ENCODE measurements around the gene DSCAML1.

Gene DSCAML1

DNA sequence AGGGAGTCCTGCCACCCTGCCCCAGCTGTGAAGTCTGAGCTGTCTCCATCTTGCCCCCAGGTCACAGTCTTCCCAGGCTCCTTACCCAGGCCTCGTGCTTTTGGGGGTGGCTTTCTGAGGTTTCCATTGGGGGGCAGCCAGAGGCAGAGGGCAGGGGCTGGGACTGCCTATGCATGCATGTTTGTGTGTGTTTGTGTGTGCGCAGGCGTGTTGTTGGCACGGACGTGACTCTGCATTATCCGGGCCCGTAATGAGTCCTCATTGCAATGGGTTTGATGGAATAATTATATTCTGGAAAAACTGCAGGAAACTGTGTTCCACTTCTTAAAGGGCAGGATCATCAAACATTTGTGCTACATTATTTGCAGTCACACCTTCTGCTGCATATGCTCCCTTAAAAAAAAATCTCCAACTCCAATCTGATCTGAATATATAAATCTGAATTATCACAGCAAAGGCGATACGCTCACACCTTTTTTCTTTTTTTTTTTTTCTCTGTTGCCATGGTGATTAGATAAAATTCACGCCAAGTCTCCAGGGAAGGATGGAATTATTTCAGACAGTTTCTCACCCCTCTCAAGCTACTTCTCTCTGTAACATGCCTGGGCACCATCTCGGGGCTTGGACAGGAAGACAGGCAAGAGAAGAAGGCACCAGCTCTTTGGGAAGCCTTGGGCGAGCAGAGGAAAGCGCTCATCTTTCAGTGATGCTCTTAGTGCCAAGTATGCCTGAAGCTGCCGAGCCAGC, 45.9 kb downstream of the DSCAML1 start:
- no peak for DNase-seq

DNA sequence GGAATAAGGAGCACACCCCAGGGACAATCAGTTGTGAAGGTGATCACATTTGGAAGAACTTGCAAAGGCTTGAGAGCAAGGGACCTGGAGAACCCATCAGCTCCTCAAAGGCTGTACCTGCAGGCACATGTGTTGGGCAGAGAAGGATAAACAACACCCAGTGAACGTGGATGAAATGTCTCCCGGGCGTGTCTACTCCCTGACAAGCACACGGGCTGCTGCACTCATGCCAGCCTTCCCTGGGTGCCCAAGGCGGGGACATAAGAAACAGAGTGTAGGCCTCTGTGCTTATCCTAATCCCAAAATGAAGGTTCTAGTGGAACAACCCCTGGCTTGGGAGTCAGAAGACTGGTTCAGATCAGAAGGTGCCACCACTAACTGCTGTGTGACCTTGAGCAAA, 46.7 kb downstream of the DSCAML1 start:
- DNase-seq, result no peak

DNA sequence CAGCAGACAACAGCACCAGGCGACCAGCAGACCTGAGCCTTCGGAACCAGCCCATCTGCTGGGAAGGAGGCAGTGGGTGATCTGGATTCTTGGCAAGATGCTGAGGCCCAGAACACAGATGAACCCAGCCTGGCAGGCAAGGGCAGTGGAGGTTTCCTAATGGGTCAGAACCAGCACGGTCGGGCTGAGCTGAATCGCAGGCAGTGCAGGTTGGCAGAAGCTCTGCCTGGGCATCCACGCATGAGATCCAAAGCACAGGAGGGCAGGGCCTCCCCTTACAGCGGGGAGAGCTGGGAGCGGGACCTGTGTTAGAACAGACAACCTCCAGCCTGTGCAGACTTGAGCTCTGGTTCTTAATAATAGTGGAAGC, 47.5 kb downstream of the DSCAML1 start:
- DNase-seq, result no peak

DNA sequence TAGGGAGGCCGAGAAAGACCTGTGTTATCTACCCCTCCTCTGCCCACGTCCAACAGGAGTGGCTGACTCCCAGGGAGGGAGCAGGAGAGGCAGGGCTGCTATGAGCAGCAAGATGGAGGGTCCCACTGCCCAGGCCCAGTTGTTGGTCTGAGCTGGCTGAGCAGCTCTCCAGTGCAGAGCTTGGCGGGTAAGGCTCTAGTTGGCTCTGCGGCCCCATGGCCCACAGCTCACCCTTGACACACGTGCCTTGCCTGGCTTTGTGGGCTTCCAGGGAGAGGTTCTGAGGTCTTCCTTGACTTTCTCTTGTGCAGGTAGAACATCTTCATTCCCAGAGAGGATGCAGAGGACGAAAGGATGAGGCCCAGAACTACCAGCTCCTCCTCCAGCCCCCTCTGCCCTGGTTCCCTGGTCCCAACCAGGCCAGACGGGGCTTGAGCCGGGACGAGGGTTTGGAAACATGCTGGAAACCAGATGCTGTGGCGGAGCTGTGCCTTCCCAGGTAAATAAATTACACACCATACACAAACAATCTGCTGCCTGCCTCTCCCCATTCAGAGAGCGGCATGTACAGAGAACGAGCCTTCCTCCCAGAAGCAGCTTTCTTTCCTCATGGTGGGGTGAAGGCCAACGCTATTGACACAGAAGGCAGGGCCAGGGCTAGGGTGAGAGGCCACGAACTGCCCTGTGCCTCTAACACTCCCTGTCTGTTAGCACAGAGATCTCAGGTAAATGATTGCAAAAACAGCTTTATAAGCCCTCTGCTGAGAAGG, 48.1 kb downstream of the DSCAML1 start:
- no peak for DNase-seq

DNA sequence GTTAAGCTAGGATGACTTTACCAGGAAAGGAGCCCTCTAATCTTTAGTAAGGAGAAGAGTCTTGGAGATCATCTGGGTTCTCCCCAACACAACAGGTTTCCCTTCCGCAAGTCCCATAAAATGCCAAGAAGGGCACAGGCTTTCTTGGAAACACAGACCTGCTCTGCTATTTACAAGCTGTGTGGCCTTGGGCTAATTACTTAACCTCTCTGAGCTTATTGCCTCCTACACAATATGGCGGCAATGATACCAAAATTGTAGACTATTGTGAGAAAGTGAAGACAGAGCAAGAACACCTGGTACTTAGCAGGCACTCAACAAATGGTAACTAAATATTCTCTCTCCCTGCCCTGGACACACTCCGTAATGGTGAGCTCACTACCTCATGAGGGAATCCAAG, 49.1 kb downstream of the DSCAML1 start:
- no peak for DNase-seq

DNA sequence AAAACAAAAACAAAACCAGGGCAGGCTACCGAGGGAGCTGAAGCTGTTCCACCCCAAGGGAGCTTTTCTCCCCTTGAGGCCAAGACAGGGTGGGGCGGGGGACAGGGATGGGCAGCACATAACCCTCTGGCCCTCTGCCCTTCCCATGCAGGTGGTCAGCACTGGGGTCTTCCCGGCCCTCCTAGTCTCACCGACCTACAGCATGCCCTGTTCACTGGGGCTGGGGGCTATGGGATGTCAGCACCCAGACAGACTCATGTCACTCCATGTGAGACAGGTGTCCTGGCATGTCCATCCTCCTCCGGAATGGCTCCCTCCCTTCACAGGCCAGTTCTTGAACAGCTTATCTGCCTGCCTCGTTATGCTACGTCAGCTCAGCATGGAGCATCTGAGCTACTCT, 51.7 kb downstream of the DSCAML1 start:
- DNase-seq, result no peak

DNA sequence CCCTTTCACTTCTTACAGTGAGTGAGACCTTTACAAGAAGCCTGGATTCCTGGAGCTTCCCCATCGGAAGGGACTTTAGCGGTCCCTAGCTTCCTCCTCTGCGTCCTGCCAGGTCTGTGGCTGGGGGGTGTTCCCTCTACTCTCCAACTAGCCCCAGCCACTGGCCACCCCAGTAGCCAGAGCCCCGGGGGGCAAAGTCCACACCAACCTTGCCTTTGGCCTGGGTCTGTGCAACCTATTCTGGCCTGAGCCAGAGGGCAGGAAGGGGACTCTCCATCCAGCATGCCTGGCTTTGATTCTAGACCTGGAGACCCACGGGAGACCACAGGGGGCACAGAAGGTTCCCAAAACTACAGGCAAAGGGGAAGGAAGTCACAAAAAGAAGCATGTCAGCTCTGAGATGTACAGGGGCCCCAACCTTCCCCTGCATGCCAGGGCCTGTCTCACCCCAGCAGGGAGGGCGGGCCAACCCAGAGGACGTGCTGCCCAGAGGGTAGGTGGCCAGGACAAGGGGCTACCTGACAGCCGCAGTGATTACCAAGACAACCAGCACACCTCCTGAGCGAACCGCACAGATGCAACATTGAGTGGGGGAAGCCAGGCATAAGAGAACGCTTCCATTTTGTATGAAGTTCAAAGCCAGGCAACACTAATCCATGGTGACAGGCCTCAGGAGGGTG, 52.4 kb downstream of the DSCAML1 start:
- DNase-seq, result no peak

DNA sequence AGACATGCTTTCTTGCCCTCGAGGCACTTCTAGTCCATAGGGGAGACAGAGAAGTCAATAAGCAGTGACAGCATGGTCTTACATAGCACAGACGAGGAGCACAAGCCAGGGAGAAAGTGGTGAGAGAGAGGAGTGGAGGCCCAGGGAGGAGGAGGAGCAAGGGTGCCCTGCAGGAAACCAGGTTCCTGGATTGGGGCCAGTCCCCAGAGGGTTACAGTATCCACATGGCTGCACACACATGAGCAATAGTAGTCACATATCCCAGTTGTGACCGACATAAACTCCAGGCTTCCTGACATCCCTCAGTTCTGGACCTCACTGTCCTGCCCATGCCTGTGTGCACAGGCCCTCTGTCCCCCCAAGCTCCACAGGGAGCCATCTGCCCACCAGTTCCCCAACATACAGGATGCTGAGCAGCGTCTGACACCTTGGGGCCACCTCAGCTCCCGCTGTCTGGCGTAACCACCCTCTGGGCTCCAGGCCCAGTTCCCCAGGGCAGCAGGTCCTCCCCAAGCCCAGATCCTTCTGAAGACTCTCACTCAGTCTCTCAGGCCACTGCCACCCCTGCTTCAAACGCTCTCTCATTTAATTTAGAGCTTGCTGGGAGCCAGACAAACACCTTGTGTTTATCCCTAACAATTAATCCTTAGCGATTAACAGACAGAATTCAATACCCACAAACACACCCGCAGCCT, 53.7 kb downstream of the DSCAML1 start:
- DNase-seq, result peak; percentile 68

DNA sequence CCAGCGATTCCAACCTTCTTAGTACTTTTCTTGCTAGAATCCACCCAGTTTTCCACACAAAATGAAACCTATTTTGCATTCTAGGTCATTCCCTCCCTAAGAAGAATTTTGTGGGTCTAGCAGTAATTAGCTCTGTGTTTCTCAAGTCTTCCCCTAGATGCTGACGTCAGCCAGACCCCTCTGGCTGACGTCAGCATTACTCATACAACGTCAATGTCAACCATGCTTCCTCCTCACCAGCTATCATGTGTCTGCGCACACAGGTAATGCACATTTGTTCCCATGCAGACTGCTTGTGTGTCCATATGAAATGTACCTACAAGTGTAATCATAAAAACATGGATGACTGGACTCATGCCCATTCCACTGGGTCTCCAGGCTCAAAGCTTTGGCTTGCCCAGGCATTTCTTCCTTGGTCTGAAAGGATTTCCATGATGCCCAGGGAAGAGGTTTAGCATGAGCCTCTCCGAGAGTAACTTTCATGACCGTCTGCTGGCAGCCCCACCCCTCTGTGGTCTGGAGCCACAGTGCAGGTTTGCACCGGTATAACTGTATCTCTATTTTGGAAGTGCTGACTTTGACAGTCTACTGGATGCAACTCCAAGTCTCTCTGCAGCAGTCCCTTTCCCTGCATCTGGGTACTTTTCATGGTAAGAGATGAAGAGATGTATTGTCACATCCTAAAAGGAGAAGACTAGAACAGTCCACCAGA, 58.6 kb downstream of the DSCAML1 start:
- DNase-seq, result no peak

DNA sequence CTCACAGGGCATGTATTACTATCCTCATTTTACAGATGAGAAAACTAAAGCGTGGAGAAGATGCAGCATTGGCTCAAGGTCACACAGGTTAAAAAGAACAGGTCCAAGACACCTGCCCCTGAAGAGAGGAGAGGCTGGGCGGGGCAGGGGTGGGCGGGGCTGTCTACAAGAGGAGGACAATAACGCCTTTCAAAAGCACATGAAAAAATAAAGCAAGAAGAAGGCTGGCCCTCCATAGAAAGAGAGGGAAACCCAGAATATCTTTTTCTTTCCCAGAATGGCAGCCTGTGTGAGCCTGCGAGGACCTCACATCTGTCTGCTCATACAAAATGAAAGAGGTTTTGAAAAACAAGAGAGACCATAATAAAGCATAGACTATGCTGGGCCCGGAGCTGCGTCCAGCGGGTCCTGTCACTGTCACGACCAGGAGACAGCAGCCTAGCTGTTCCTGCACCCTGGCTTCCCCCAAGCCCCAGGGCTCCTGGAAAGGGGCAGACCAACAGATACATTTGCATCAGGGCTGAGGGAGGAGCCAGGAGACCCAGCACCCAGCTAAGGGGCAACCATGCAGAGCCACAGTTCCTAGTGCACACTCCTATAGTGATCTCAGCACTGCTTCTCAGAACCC, 61.6 kb downstream of the DSCAML1 start:
- no peak for DNase-seq

DNA sequence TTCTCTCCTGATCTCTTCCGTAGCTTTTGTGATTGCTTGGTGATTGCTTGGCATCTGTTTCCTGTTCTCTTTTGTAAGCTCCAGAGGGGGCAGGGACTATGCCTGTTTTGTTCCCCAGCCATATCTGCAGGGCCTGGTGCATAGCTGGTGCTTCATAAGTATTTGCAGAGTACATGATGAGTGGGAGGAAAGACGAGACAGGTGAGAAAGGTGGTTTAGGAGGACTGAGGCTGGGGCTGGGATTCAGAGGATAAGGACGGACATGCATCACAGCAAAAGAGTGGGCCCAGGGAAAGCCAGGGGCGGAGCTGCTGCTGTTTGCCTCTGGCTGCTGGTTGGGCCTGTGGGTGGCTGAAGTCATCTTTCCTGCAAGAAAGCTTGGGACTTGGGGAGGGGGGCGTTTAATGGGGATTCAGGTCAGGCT, 62.4 kb downstream of the DSCAML1 start:
- peak; percentile 81 for DNase-seq

DNA sequence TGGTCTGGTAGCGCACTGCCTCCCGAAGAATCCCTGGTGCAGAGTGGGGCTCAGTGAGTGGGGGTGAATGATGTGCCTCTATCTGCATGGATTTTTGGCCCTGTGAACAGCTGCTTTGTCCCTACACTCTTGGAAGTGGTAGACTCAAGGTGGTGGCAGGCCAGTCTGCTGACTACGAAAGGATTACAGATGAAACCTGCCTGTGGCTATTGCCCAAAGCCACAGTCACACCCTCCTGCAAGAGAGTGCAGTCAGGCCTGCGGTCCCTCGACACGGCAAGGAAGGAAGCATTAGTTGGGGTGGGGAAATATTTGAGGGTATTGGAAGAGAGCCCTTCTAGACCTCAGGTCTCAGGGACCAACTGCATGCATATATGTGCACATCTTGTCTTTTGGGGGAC, 63.7 kb downstream of the DSCAML1 start:
- DNase-seq, result no peak

DNA sequence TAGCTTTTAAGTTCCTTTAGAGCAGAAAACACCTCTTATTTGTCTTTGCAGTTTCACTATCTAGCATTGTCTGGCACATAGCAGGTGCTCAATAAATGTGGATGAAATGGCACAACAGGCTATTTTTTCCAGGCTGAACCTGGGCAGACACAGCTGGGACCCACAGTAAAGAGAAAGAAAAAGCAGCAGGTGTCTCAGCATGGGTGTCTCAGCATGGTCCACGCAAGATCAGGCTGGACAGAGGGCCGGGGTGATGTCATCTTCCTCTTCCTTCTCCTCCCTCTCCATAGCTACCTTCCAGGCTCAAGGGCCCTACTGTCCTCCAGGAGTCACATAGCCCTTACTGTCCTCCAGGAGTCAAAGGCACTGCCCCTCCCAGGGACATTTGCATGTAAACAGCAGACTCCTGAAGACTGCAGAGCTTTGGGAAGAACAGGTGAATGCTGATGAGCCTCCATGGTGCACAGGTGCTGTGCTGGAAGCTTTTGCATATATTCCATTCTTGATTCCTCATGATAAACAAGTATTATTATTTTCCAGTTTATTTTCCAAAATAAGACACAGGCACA, 65.2 kb downstream of the DSCAML1 start:
- no peak for DNase-seq

DNA sequence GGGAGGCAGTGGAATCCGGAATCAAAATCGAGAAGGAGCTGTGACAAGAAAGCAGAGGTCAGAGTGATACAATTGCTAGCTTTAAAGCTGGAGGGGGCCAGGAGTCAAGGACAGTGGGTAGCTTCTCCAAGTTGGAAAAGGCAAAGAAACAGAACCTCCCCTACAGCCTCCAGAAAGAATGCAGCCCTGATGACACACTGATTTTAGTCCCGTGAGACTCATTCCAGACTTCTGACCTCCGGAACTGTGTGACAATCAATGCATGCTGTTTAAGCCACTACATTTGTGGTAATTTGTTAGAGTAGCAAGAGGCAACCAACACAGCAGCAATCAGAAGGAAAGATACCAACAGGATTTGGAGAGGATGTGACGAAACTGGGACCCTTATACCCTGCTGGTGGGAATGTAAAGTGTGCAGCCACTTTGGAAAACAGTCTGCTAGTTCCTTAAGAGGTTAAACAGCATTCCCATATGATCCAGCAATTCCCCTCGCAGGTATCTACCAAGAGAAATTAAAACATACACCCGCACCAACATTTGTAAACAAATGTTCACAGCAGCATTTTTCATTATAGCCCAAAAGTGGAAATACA, 66.7 kb downstream of the DSCAML1 start:
- peak; percentile 18 for DNase-seq

DNA sequence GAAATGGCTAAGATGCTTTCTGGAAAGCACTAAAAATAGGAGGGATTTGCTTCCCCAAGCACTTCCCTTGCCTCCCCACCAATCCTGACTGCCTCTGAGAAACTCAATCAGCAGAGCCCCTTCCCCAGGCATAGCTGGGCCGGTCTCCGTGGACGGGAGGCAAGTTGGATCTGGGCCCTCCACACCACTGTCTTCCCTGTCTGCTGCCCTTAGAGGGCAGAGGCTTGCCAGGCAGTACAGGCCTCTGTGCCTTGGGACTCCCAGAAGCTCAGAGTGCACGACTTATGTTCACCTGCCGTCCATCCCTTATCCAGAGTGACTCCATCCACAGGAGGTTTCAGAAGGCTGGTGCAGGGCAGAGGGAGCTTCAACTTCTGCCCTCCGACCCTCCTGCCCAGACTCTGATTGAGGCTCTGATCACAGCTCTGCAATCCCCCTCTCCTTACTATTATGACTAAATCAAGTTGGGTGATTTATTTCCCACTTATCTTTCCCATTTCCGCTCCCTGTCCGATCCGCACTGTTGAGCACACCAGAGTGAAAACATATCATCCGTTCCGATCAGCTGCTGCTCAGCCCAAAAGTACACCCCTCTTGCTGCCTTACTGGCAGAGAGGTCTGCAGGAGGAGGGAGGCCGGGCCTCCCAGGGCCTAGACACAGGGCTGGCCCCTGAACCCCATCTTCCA, 71.8 kb downstream of the DSCAML1 start:
- peak; percentile 89 for DNase-seq

DNA sequence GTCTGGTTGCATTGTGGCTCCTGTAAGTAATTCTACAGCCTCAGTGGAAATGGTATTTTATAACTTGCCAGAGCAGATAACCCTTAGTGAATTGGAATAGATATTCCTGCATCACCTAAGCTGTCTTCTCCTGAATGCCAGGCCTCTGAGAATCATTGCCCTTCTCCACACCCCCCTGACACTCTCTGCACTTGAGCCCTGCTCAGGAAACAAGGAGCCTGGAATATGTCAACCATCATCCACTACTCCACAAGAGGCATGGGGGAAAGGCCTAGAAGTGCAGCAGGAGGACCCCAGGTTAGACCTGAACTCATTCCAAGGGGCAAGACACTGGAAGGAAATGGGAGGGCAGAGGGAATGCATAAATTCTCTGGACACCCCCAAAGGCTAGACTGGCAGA, 72.4 kb downstream of the DSCAML1 start:
- no peak for DNase-seq

DNA sequence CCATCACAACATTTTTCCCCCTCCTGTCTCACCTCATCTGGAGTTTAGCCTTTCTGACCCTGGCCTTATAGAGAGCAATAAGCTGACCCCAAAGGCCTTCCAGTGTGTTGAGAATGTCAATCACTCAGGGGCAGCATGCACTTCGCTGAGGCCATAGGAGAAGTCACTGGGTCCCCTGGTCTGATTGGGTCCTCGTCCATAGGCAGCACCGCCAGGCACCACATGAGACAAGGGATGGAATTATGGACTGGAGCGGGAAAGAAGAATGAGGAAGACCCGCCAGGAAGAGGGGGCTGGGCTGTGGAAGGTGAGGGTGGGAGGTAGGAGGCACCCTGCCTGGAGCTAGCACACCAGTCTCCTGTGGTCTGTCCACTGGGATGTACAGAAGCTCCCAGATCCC, 72.9 kb downstream of the DSCAML1 start:
- no peak for DNase-seq

DNA sequence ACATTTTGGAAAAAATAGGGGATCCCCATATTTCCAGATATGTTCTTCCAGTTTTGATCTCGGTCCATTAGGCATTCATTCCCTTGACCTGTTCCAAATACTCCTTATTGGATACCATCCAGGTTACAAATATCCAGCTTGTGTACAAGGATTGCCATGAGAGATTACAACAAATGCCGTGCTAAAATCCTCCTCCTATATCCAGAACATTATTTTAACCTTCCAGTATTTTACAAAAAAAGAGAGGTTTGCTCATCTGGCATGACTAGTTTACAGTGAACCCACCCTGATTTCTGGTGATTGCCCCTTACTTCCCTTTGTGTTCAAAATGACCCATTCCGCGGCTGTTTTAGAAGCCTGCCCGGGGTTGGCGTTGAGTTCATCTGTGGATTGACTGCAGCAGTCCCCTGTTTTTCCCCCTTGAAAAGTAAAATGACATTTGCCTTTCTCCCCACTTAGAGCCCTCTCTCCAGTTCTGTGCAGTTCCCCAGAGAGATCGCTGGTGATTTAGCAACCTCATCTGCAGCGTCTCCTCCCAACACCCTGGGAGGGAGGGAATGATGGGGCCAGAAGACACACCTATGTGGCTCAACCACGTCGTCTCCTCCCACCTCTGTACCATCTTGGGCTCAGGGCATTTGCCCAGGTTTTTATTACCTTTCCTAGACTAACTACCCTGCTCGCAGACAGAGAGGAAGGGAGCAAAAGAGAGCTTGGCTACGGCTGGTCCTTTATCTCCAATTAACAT, 73.6 kb downstream of the DSCAML1 start:
- peak; percentile 67 for DNase-seq

DNA sequence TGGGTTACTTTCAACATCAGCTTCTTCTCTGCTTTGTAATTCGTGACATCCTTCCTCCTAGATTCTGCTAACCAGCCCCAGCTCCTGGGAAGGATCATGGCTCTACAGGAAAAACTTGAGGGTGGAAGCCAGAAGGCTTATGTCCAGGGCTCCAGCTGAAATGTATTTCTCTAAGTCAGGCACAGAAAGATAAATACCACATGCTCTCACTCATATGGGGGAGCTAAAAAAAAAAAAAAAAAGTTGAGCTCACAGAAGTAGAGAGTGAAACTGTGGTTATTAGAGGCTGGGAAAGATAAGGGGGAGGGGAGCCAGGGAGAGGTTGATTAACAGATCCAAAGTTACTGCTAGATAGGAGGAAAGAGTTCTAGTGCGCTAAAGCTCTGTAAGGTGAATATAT, 74.9 kb downstream of the DSCAML1 start:
- DNase-seq, result no peak

DNA sequence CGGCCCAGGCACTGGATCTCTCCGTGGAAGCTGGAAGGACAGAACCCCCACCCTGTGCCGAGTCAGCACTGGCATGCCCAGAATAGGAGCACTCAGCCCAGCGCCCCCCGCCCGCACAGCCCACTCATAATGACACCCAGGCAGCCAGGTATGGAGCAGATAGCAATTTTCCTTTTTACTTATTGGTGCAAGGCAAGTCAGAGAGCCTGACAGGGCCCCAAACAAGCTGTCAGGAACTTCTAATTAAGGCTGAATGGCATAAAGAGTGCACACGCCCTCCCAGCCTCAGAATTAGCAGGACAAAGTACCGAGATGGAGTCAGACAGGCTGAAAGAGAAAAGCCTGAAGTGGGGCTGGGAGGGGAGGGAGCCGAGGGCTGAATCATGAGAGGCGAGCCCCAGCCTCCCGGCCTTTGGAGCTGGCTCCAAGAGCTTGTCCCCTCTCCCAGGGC, 76.9 kb downstream of the DSCAML1 start:
- DNase-seq, result peak; percentile 56
